ENCODE measurements around the gene MCOLN3. TPM values are rescaled to one million over a fixed set of nuclear protein-coding genes. Genes with fewer than 3 reads are reported as not detected.
"Not testable (repeated sequence)": the region's sequence is repeated elsewhere in the genome, so short reads cannot be mapped to it uniquely, and the experiment has no call there.

Gene MCOLN3
- total and polyA plus RNA-seq, 2 experiments from 2014 or later = 0.36 to 1.1 TPM

DNA sequence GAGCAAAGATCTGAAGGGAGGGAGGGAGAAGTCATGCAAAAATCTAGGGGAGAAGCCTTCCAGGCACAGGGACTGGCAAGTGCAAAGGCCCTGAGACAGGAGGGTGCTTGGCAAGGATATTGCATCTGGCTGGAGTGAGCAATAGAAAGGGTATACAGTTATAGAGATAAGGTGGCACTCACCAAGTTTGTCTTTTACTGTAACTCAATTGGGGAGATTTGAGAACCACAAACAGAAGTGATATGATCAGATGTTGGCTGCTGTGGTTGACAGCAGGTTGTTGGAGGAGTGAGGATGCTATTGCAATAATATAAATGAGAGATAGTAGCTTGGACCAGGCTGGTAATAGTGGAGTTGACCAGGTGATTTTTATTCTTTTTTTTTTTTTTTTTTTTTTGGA lies 25.6 kb downstream of the MCOLN3 start:
- Histone ChIP-seq H3K27me3 (no peaks in the 10 kb centered on the region), H3K9me3 (ENCODE audit: low read depth) (no peaks in the 10 kb centered on the region), H3K36me3 (no peaks in the 10 kb centered on the region), H3K27ac (no peak overlapping the region), H3K4me3 (no peak overlapping the region), H3K4me1 (ENCODE audit: low read depth) (no peaks in the 10 kb centered on the region)
- DNase-seq (ENCODE audit: low read depth in 1 of 2, low spot score in 1 of 2) = no peak
- TF ChIP-seq CTCF (IDR thresholded peaks at IDR 0.05; ENCODE audit: low read depth, low read length) = no peak

DNA sequence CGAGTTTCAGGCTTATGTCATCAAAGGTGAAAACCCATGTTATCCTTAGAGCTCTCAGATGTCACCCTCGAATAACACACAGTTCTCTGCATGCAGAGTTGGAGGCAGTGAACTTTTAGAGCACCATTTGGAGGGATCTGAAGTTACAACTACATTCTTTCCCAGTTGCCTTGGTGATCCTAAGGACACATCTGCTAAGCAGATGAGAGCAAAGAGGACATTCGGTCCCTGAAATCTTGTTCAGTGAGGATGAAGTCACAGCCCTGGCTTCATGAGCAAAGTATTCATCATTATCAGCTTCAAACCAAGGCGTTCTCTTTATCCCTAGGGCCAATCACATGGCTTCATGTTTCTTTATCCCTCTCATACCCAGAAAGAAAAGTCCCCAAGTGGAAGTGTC lies 28.3 kb downstream of the MCOLN3 start:
- no peak for TF ChIP-seq CTCF (IDR thresholded peaks at IDR 0.05; ENCODE audit: low read depth, low read length)
- no peaks in the 10 kb centered on the region for H3K36me3 ChIP-seq
- no peaks in the 10 kb centered on the region for H3K27me3 ChIP-seq
- no peak overlapping the region for H3K4me3 ChIP-seq
- no peak for DNase-seq (ENCODE audit: low read depth in 1 of 2, low spot score in 1 of 2)
- H3K27ac ChIP-seq = no peak overlapping the region
- H3K4me1 ChIP-seq (ENCODE audit: low read depth) = no peaks in the 10 kb centered on the region
- H3K9me3 ChIP-seq (ENCODE audit: low read depth) = no peaks in the 10 kb centered on the region

- Histone ChIP-seq H3K4me1 (ENCODE audit: low read depth) (no peaks in the 10 kb centered on the region), H3K4me3 (no peak overlapping the region), H3K36me3 (no peaks in the 10 kb centered on the region), H3K9me3 (ENCODE audit: low read depth) (no peaks in the 10 kb centered on the region), H3K27ac (no peak overlapping the region), H3K27me3 (no peaks in the 10 kb centered on the region)
- DNase-seq (ENCODE audit: low read depth in 1 of 2, low spot score in 1 of 2) = no peak
- no peak for TF ChIP-seq CTCF (IDR thresholded peaks at IDR 0.05; ENCODE audit: low read depth, low read length)
These were observed 32.5 kb downstream of the MCOLN3 start for GRCh38 chr1:85015826-85016225.

GRCh38 chr1:85005641-85006040 lies 42.7 kb downstream of the MCOLN3 start:
- H3K4me3 ChIP-seq; DNase-seq (ENCODE audit: low read depth in 1 of 2, low spot score in 1 of 2); H3K27ac ChIP-seq; H3K4me1 ChIP-seq (ENCODE audit: low read depth); H3K9me3 ChIP-seq (ENCODE audit: low read depth); H3K36me3 ChIP-seq: not testable (repeated sequence)
- peaks cover 32% of the 10 kb centered on the region for H3K27me3 ChIP-seq

- H3K36me3 ChIP-seq = no peaks in the 10 kb centered on the region
- H3K9me3 ChIP-seq (ENCODE audit: low read depth) = no peaks in the 10 kb centered on the region
- no peak overlapping the region for H3K27ac ChIP-seq
- TF ChIP-seq CTCF (IDR thresholded peaks at IDR 0.05; ENCODE audit: low read depth, low read length) = no peak
- no peaks in the 10 kb centered on the region for H3K4me1 ChIP-seq (ENCODE audit: low read depth)
- H3K4me3 ChIP-seq = no peak overlapping the region
- DNase-seq (ENCODE audit: low read depth in 1 of 2, low spot score in 1 of 2) = no peak
- peaks cover 71% of the 10 kb centered on the region for H3K27me3 ChIP-seq
These were observed 46.6 kb downstream of the MCOLN3 start for GRCh38 chr1:85001742-85002141.

DNA sequence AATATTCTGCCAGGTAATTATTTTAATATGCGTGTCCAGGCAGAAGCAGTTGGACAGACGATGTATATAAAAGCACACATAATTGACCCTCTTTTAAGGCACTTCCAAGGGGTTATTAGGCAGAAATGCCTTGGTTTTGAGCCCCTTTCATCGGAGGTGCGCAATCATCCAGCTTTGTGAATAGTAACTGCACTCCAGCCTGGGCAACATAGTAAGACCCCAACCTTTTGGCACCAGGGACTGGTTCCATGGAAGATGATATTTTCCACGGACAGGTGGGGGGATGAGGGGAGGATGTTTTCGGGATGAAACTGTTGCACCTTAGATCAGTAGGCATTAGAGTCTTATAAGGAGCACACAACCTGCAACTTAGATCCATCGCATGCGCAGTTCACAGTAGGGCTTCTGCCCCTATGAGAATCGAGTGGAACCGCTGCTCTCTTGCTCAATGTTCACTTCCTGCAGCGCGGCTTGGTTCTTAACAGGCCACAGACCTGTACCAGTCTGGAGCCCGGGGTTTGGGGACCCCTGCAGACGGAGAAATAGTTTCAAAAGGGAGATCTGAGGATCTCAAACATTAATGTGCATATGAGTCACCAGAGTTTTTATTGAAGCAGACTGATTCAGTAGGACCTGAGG lies 49.5 kb downstream of the MCOLN3 start:
- no peak overlapping the region for H3K4me3 ChIP-seq
- no peaks in the 10 kb centered on the region for H3K4me1 ChIP-seq (ENCODE audit: low read depth)
- peaks cover 94% of the 10 kb centered on the region for H3K27me3 ChIP-seq
- no peak for TF ChIP-seq CTCF (IDR thresholded peaks at IDR 0.05; ENCODE audit: low read depth, low read length)
- no peaks in the 10 kb centered on the region for H3K36me3 ChIP-seq
- no peaks in the 10 kb centered on the region for H3K9me3 ChIP-seq (ENCODE audit: low read depth)
- no peak overlapping the region for H3K27ac ChIP-seq
- DNase-seq (ENCODE audit: low read depth in 1 of 2, low spot score in 1 of 2) = peak; percentile 10 to 39

All from cardiac muscle cell (in vitro differentiated cells and primary cell).